Transverse colon (tissue), 4 donors: ENCODE results near the gene NIPSNAP2. TPM values are rescaled to one million over a fixed set of nuclear protein-coding genes. Genes with fewer than 3 reads are reported as not detected.
"Not testable (repeated sequence)": the region's sequence is repeated elsewhere in the genome, so short reads cannot be mapped to it uniquely, and the experiment has no call there.

Source experiments
- DNase-seq: peaks from one replicate; pipeline ENCODE4 v3.0.0-alpha.2; 2019
- H3K27ac ChIP-seq, 4 donors: fragments of 200-600 bp; sonication (generic); 2 replicates each; pipeline ENCODE4 v1.5.1; 2016 to 2018; ENCODE audit warnings: inconsistent platforms in 4 of 4
- H3K27me3 ChIP-seq: fragments of 200-600 bp; sonication (generic); 2 replicates; pipeline ENCODE4 v1.5.1; 2017; ENCODE audit warnings: inconsistent platforms
- H3K36me3 ChIP-seq, 4 donors: fragments of 200-600 bp; sonication (generic); 2 replicates each; pipeline ENCODE4 v1.5.1; 2017 to 2019; ENCODE audit warnings: inconsistent platforms in 4 of 4
- H3K4me1 ChIP-seq, 4 donors: fragments of 200-600 bp; sonication (generic); 2 replicates each; pipeline ENCODE4 v1.5.1; 2017 to 2020; ENCODE audit warnings: inconsistent platforms in 4 of 4
- H3K4me3 ChIP-seq, 4 donors: fragments of 200-600 bp; sonication (generic); 1 replicate in 1 of 4; 2 replicates in 3 of 4; pipeline versions ENCODE4 v1.5.1 to v1.6.1; 2017 to 2019; ENCODE audit warnings: inconsistent platforms in 4 of 4
- H3K9me3 ChIP-seq, 2 donors: fragments of 200-600 bp; sonication (generic); 2 replicates each; pipeline ENCODE4 v1.5.1; 2017 to 2019; ENCODE audit warnings: inconsistent platforms in 2 of 2
- EP300 ChIP-seq: sonication (generic); formaldehyde crosslinking; IDR thresholded peaks from one replicate; pipeline ENCODE4 v1.6.1; 2017; ENCODE audit warnings: antibody characterized with exemption, low read depth
- POLR2A ChIP-seq: fragments of 450-650 bp; IDR thresholded peaks from one replicate; pipeline ENCODE4 v1.6.1; 2016; ENCODE audit warnings: antibody characterized with exemption, mild to moderate bottlenecking, moderate library complexity
- POLR2AphosphoS5 ChIP-seq, 3 donors: sonication (generic); formaldehyde crosslinking; IDR thresholded peaks; one replicate each; pipeline ENCODE4 v1.6.1; 2016; ENCODE audit warnings: antibody characterized with exemption in 3 of 3
- WGBS, 2 donors: methylation state at CpG; one replicate each; pipeline ENCODE4 v1.1.5; 2018; ENCODE audit warnings: low coverage in 1 of 2; 5-methylcytosine and 5-hydroxymethylcytosine counted together
- in situ Hi-C, 4 donors: fragments of 200-750 bp; cut with MboI; loops; one replicate each; pipeline versions ENCODE4 v1.15.0 to v1.15.1; 2017; ENCODE audit warnings: low sequenced_read_pairs in 3 of 4, low pct_ligation_motif_present in 1 of 4, low pct_unique_long_range_greater_than_20kb in 1 of 4
- intact Hi-C: fragments of 100-400 bp; cut with DNase I; formaldehyde crosslinking; loops from one replicate; pipeline ENCODE4 v1.15.1; 2023; ENCODE audit warnings: low total_unique reads
- total RNA-seq, 4 donors: library from RNA; depleted of rRNA; stranded (reverse); fragments of >200 nt; gene quantifications; one replicate each; pipeline ENCODE4 v1.1.0, GENCODE V29; 2016
- TF ChIP-seq, protein P1 (sequence below), 5 experiments: fragments of 200-600 bp in 3 of 5; fragments of 450-650 bp in 2 of 5; sonication (generic) in 3 of 5; IDR thresholded peaks; 1 replicate in 2 of 5; 2 replicates in 3 of 5; pipeline ENCODE4 v1.5.1; 2016 to 2017; ENCODE audit warnings: antibody characterized with exemption in 5 of 5, inconsistent platforms in 3 of 5, mild to moderate bottlenecking in 2 of 5, moderate library complexity in 1 of 5

Gene NIPSNAP2
- total RNA-seq, 4 donors from 2014 or later = 56.9 to 107 (median 84.1) TPM

- Histone ChIP-seq H3K4me1 (peaks cover 0 to 12% (median 4%) of the 10 kb centered on the region in 4 donors), H3K27ac (no peak overlapping the region), H3K4me3 (no peak overlapping the region), H3K9me3 (no peaks in the 10 kb centered on the region), H3K27me3 (no peaks in the 10 kb centered on the region), H3K36me3 (no peaks in the 10 kb centered on the region)
- WGBS, 2 donors = 66% methylated on average over 2 of the region's 2 CpGs; no CpG with 5 or more reads in 1 of the 2 donors
- in situ Hi-C loops (loop anchor here in 1 of 4 donors (25.0 kb wide), 1 partner anchor 1014 kb away; the partner anchor contains the start of gene EGFR), intact Hi-C loops (no loop called here)
- DNase-seq = no peak
- TF ChIP-seq POLR2AphosphoS5 (IDR thresholded peaks at IDR 0.05) = no peak
- TF ChIP-seq POLR2A = no peak
- TF ChIP-seq, protein P1, sequence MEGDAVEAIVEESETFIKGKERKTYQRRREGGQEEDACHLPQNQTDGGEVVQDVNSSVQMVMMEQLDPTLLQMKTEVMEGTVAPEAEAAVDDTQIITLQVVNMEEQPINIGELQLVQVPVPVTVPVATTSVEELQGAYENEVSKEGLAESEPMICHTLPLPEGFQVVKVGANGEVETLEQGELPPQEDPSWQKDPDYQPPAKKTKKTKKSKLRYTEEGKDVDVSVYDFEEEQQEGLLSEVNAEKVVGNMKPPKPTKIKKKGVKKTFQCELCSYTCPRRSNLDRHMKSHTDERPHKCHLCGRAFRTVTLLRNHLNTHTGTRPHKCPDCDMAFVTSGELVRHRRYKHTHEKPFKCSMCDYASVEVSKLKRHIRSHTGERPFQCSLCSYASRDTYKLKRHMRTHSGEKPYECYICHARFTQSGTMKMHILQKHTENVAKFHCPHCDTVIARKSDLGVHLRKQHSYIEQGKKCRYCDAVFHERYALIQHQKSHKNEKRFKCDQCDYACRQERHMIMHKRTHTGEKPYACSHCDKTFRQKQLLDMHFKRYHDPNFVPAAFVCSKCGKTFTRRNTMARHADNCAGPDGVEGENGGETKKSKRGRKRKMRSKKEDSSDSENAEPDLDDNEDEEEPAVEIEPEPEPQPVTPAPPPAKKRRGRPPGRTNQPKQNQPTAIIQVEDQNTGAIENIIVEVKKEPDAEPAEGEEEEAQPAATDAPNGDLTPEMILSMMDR (IDR thresholded peaks at IDR 0.05) = no peak
- no peak for TF ChIP-seq EP300
Observed at GRCh38 chr7:56026538-56026937, 62.2 kb downstream of the NIPSNAP2 start.

DNA sequence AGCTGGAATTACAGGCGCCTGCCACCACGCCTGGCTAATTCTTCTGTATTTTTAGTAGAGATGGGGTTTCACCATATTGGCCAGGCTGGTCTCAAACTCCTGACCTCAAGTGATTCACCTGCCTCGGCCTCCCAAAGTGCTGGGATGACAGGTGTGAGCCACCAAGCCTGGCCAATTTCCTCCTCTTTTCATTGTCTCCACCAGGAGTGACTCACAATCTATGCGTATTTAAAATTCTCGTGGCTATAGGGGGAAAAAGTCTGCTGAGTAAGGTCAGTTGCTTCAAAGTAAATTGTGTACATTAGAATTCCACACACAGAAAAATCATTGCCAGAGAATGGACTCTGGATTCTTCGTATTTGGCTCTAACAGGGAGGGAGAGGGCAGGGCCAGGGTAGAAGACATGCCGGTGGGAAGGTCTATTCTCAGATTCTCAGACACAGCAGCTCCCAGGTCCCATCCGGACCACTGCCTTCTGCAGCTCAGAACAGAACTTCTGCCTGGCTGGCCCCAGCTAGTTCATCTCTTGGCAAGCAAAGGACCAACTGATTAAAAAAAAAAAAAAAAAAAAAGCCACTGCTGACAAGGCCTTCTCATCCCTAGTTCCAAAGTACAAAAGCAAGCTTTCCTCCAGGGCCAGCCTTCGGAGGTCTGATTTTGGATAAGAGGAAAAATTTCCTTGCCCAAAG, 64.7 kb downstream of the NIPSNAP2 start:
- peaks cover 0 to 18% (median 8%) of the 10 kb centered on the region in 4 donors for H3K4me1 ChIP-seq

DNA sequence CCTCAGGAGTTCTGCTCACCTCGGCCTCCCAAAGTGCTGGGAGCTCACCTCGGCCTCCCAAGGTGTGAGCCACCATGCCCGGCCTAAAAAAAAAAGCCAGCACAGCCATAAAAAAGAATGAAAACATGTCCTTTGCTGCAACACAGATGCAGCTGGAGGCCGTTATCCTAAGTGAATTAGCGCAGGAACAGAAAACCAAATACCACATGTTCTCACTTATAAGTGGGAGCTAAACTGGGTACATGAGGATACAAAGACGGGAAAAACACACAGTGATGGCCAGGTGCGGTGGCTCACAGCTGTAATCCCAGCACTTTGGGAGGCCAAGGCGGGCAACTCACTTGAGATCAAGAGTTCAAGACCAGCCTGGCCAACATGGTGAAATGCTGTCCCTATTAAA, 66.0 kb downstream of the NIPSNAP2 start:
- no peak overlapping the region for H3K27ac ChIP-seq
- H3K9me3 ChIP-seq = no peaks in the 10 kb centered on the region
- TF ChIP-seq EP300 (no peak), POLR2A (no peak), POLR2AphosphoS5 (IDR thresholded peaks at IDR 0.05) (no peak)
- TF ChIP-seq, protein P1 (IDR thresholded peaks at IDR 0.05) = no peak
- peaks cover 0 to 18% (median 10%) of the 10 kb centered on the region in 4 donors for H3K4me1 ChIP-seq
- DNase-seq = no peak
- no peak overlapping the region for H3K4me3 ChIP-seq
- WGBS, 2 donors = 83 to 97% methylated on average over 1 to 8 of the region's 8 CpGs
- H3K36me3 ChIP-seq = no peaks in the 10 kb centered on the region
- no peaks in the 10 kb centered on the region for H3K27me3 ChIP-seq
- in situ Hi-C loops (loop anchor here in 1 of 4 donors (25.0 kb wide), 1 partner anchor 1018 kb away; the partner anchor contains the start of gene EGFR), intact Hi-C loops (no loop called here)

More for the DNA sequence above, 64.7 kb downstream of the NIPSNAP2 start:
- intact Hi-C loops (no loop called here), in situ Hi-C loops (loop anchor here in 1 of 4 donors (25.0 kb wide), 1 partner anchor 1017 kb away; the partner anchor contains the start of gene EGFR)
- H3K4me3 ChIP-seq = no peak overlapping the region
- H3K9me3 ChIP-seq = no peaks in the 10 kb centered on the region
- no peaks in the 10 kb centered on the region for H3K27me3 ChIP-seq
- peak overlapping the region in 2 of 4 donors; percentile 51 to 56 for H3K27ac ChIP-seq
- TF ChIP-seq EP300 = no peak
- TF ChIP-seq, protein P1 (IDR thresholded peaks at IDR 0.05) = no peak
- no peak for TF ChIP-seq POLR2AphosphoS5 (IDR thresholded peaks at IDR 0.05)
- WGBS, 2 donors = 39 to 67% methylated on average over 5 to 9 of the region's 9 CpGs
- no peak for DNase-seq
- H3K36me3 ChIP-seq = no peaks in the 10 kb centered on the region

- in situ Hi-C loops = loop anchor here in 1 of 4 donors (25.0 kb wide), 1 partner anchor 1019 kb away; the partner anchor contains the start of gene EGFR
- H3K4me3 ChIP-seq, H3K27ac ChIP-seq, H3K36me3 ChIP-seq, DNase-seq, H3K27me3 ChIP-seq, intact Hi-C loops, H3K9me3 ChIP-seq: not testable (repeated sequence)
- H3K4me1 ChIP-seq = peaks cover 0 to 18% (median 10%) of the 10 kb centered on the region in 4 donors
- 79 to 88% methylated on average over 1 to 8 of the region's 8 CpGs for WGBS, 2 donors
Observed at GRCh38 chr7:56031556-56031955, 67.2 kb downstream of the NIPSNAP2 start.

DNA sequence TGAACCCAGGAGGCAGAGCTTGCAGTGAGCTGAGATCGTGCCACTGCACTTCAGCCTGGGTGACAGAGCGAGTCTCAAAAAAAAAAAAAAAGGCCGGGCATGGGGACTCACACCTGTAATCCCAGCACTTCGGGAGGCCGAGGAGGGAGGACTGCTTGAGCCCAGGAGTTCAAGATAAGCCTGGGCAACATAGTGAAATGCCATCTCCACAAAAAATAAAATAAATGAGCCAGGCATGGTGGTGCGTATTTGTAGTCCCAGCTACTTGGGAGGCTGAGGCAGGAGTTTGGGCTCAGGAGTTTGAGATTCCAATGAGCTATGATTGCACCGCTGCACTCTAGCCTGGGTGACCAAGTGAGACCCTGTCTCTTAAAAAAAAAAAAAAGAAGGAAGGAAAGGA, 68.2 kb downstream of the NIPSNAP2 start:
- in situ Hi-C loops = loop anchor here in 1 of 4 donors (25.0 kb wide), 1 partner anchor 1020 kb away; the partner anchor contains the start of gene EGFR
- H3K36me3 ChIP-seq, H3K4me3 ChIP-seq, intact Hi-C loops, H3K27ac ChIP-seq, H3K9me3 ChIP-seq, H3K27me3 ChIP-seq, DNase-seq: not testable (repeated sequence)
- 94 to 96% methylated on average over 3 to 7 of the region's 7 CpGs for WGBS, 2 donors
- H3K4me1 ChIP-seq = peaks cover 0 to 18% (median 10%) of the 10 kb centered on the region in 4 donors
